ENCODE measurements around the gene GNAI3.

GNAI3 gene

DNA sequence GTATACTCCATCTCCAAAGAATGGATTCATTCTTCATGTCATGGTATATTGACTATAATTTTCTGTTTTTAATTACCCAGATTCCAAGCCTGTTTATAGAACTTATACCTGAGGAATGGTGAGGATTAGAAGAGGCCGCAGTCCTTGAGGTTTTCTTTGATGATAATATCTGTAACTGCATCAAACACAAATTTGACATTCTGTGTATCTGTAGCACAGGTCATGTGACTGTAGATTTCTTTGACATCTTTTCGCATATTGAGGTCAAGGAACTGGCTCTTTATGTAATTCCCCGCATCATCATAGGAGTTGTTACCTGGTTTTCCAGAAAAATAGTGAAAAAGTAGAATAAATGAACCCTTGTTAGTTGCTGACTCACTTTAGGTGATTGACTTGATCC is 54.8 kb downstream of the GNAI3 start:
- peak; percentile 31 for DNase-seq

DNA sequence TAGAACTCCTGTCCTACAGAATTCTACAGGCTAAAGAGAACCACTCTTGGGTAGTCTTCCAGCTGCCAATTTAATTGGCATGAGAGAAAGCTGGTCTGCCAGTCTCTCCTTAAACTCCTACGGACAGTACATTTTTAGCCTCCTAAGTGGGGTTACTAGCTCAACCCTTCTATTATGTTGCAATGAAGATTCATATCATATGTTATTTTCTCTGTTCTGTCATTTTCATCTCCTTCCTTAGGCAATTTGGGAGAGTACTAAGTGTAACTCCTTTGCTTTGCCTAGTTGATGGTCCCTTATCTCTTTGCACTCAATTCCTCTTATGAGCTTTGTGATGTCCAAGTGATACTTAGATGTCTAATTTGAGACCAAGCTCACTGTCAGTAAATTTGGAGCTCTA is 57.0 kb downstream of the GNAI3 start:
- DNase-seq = no peak

DNA sequence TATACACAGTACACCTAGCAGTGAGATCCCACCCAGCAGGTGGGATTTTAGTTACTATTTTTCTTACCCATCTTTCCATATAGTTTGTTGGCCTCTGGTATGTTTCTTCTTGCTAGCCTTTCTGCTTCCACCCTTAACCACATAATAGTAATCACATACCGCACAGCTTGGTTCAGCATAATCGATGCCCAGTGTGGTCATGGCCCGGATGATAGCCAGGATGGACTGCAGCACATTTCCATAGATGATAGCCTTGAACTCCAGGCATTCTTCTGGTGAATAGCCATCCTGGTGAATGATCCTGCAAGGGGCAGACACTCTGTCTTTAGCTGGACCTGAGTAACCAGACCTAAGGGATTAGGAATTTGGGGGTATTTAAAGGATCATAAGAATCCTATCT is 61.5 kb downstream of the GNAI3 start:
- DNase-seq = no peak

DNA sequence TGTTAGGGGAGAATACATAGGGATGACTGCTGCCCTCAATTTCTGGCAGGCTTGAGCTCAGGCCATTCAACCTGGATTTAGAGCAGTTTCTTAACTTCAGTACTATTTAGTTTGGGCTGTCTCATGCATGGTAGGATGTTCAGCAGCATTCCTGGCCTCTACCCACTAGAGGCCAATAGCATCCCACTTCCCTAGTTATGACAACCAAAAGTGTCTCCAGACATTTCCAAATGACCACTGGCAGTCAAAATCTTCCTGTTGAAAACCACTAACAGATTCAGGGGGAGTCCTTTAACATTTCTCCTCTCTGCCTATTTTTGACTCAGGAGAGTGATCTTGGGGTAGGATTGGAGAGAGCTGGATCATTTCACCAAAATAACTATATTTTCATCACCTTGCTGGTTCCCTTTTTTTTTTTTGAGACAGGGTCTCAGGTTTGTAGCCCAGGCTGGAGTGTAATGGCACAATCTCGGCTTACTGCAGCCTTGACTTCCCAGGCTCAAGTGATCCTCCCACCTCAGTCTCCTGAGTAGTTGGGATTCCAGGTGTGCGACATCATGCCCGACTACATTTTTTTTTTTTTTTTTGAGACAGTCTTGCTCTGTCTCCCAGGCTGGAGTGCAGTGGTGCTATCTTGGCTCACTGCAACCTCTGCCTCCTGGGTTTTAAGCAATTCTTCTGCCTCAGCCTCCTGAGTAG is 62.3 kb downstream of the GNAI3 start:
- DNase-seq = no peak

DNA sequence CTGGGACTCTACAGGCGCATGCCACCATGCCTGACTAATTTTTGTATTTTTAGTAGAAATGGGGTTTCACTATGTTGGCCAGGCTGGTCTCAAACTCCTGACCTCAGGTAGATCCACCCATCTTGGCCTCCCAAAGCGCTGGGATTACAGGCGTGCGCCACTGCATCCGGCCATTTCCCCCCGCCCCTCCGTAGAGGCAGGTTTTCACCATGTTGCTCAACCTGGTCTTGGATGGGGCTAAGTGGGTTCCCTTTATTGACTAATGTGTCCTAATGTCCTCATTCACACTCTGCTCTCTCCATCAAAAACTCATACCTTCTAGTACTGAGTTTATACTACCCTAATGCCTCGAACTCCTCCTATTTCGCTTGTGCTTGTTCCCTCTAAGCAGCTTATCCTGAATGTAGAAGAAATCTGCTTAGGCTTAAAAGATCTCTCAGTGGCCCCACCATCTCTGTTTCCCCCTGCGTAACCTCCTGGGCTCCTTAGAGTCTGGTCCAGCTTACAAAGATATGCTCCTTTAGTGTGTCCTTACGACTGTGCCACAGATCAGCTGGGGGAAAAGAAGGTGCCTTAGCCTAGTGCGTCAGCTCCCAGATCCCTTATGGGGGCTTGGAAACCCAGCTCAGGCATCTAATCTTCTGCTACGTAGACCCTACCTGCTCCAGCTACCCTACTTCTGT is 63.0 kb downstream of the GNAI3 start:
- no peak for DNase-seq

DNA sequence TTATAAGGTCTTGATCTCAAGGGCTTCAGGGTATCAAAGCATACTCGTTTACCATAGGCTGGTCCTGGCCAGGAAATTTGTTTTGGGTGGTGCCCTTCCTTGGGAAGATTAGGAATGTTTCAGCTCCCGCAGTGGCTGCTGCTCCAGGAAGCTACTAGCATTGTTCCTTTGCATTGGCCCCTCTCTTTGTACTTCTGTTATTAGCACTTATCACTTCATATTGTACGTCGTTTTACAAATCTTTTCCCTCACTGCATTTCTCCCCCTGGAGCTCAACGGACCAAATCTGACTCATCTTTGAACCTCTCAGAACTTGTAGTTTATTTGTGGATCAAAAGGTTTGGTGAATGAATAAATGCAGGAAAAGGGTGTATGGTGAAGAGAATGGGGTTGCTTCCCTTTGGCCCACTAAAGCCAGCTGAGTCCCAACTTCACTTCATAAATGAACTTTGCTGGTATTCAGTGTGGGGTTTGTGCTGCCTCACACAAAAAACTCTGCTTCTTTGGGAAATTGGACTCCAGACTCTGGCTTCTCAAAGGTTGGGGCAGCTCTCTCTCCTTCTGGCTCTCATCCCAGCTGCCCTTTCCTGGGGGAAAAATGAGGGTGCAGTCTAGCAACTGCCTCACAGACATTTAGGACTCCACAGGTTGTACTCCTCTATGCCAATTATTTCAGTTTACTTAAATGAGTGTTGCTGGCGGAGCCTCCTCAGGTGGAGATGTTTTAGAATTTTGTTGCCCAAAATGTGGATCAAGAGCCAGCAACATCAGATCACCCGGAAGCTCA is 65.1 kb downstream of the GNAI3 start:
- no peak for DNase-seq

DNA sequence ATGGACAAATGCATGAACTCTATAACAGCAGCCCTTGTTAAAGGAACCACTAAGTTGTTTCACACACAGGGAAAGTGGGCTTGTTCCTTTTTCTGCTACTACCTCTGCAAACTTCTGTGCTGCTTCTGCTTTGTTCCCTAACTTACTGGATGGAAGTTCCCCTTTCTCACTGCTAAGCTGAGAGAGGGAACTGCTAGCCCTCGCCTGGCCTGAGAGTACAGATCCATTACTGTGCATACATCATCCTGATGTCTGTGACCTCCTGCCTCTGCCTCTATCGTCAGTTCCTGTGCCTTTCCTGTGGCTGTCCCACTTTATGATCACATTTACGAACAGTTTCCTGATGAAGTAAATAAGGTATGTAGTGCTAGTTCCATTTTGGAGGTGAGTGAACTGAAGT is 67.5 kb downstream of the GNAI3 start:
- peak; percentile 66 for DNase-seq

DNA sequence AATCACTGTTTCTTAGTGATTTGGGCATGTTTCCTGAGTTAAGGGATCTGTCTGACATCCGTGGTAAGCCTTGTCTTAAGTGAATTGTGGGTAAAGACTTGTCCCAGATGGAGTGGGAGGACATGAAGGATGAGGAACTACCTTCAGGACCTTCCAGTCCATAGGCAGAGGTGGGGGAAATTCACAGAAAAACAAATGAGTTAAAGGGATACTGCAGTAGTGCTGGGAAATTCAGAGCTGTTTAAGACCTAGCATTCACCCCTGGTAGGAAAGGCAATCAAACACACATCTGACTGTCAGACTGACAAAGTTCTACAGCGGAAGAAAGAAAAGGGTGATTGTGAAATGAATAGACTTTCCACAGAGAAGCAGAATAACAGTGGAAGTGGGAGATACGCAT is 68.0 kb downstream of the GNAI3 start:
- no peak for DNase-seq

DNA sequence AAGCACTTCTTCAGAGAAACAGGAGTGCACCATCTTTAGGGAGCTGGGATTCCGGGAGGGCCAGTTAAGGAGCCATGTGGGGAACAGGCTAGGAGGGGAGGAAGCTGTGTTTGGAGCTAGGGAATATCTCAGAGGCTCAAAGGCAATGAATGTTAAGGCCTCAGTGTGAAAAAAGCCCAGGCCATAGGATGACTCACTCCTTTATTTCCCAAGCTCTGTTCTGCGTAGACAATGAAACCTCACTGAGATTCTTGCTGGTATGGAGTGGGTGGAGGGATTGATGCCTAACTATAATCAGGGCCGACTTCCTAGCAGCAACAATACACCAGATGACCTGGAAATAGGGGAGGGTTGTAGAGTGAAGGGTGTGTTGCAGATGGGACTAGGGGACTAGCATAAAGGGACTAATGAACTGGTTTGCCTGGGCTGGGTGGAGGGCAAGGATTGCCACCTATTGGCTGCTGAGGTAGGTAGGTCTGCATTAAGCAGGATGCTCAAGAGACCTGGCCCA is 68.9 kb downstream of the GNAI3 start:
- peak; percentile 44 for DNase-seq

DNA sequence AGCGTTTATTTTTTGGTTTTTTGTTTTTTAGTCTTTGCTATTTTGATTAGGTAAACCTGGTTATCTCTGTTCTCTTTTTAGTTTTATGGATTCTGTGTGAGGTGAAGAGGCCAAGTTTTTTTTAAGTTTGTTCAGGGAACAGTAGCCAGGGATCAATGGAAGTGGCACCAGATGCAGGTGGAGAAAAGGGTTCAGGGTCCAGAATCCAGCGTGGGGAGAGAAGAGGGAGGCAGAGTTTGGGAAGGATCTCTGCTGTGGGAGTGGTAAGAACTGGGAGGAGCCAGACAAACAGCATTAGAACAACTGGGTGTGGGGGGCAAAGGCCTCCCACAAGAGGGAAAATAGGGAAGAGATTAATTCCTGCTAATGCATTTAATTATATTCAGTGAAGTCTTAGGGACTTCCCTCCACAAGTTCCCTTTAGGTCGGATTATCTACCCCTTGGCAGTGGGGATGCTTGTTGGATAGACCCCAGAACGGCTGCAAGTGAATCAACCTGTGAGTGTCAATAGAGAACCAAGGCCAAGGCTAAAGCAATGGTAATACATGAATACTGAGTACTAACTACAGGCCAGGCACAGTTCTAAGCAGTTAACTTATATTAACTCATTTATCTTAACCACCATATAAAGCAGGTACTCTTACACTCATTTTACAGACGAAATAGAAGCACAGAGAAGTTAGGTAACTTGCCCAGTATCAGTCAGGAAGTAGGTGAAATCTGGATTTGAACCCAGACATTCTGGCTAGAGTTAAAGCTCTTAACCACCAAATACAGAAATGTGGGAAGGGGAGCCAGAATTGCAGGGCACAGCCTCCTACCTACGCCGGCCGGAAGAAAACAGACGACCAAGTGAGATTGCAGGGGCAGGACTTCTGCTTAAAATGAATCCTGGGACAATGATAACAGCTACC is 70.5 kb downstream of the GNAI3 start:
- DNase-seq = no peak

DNA sequence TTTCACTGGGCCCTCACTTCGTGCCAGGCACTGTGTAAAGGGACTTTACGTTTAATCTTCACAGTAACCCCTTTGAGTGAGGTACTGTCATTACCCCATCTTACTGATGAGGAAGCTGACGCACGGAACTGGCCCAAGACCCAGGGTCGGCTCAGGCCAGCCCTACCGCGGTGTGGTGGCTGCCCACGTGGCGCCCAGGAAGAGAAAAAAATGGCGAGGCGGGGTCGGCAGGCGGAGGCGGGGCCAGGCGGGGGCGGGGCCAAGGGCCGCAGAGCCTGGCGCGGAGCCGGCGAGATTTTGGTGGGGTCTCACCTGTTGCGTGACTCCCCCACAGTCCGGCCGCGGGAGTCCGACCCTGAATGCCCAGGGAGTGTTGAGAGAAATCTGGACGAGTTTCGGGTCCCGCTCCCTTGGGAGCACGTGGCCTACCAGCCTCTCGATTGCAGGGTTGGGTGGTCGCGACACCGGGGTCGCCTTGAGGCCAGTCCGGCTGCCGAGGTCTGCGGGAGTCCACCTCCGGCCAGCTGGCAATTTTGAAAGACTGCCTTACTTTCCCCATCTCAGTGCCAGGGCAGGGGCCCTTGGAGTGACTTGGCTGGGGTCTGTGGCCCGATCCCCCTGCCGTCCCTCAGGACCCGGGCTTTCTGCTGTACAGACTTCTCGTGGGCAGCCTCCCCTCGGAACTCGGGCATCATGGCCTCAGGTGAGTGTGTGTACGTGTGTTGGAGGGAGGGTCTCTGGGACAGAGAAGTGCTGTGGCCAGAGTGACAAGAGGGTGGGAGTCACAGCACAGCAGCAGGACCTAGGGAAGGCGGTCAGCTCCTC is 71.4 kb downstream of the GNAI3 start, which contains the start of the genes AMPD2 and GNAT2:
Gene AMPD2 (plus strand): TSS at position 262 of the 825 bp plus-strand sequence. CDS start 1,339 bp downstream, outside the sequence.
Gene GNAT2 (minus strand): TSS at position 41 of the 825 bp plus-strand sequence. CDS start 6,746 bp downstream, outside the sequence.
- peak; percentile 89 for DNase-seq

DNA sequence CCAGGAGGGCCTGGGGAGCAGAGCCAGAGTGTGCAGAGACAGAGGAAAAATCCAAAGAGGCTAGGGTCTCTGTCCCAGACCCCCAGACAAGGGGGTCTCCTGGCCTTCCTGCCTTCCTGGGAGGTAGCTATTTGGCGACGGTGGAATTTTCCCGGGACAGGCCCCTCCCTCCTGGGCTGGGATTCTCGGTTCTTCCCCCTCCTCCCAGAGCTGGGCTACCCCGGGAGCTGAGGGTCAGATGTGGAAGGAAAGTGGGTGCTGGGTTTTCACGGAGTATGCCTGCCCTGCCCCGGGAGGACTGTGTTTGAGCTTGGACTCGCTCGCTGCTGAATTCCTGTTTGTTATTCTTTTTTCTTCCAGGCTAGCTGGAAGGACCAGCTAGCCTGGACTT is 72.0 kb downstream of the GNAI3 start:
- DNase-seq = no peak

DNA sequence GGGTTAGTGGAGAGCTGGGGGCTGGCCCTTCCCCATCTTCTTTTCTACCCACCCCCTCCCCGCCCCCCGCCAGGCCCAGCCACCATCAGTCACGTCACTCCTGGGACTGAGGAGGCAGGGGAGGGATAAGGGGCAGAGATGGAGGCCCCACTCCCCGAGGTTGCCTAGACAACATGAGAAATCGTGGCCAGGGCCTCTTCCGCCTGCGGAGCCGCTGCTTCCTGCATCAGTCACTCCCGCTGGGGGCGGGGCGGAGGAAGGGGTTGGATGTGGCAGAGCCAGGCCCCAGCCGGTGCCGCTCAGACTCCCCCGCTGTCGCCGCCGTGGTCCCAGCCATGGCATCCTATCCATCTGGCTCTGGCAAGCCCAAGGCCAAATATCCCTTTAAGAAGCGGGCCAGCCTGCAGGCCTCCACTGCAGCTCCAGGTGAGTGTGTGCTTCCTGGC is 72.4 kb downstream of the GNAI3 start:
- DNase-seq = peak; percentile 97

DNA sequence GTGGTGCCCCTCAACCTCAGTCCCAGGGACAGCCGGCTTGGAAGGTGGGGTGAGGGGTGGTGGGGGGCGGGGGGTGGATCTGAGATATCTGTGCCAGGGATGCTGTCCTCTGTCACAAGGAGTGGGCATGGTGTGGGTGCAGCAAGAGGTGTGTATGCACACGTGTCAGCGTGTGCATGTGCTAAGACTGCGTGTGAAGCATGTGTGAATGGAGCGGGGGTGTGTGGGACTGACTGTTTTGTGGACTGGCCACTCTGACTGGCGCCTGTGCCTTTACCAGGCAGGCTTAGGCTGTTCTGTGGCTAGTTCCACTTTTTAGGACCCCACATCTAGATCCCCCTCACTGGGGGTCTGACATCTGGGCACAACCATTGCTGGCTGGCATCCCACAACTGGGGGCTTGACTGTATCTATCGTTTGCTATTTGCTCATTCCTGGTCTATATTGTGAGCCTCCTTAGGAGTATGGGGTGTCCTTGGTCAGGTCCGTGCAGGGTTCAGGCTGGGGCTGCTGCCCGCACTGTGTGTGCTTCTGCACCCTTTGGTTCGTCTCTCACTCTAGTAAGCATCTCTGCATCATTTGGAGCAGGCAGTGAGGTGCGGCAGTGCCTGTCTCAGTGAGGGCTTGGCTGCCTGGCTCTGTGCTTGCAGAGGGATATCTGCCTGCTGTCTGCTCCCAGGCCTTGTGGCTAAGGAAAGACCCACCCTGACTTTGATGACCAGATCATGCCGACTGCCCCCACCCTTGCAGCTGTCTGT is 73.1 kb downstream of the GNAI3 start:
- no peak for DNase-seq

DNA sequence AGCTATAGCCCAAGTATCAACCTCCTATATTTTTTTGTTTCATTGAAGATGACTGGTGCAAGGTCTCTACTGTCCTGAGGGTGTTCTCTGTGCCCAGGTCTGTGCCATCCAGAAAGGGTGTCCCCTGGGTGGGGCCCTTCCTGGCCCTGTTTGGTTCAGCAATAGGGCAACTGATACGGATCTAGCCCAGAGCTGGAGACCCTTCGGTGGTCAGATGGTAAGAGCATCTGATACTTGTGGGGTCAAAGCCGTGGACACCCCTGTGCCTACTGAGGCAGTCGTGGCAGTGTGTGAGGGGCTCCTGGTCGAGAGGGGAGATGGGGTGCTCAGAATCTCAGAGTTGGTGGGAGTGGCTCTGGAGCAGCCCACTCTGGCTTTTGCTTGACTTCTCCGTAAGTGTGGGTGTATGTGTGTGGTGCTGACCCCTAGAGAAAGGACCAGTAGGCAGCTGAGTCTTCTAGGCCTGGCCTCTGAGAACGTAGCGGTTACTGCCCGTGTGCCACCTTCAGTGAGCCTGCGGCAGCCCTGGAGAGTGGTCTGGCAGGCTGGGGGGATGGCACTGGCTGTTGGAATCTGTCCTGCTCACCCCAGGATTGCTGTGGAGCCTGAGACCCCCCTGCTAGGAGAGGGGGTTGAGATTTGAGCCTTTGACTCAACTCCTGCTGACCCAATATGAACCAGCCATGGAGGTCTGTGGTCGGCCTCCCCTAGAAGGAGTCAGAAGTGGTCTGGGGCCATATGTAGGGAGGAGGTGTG is 73.9 kb downstream of the GNAI3 start:
- DNase-seq = no peak

DNA sequence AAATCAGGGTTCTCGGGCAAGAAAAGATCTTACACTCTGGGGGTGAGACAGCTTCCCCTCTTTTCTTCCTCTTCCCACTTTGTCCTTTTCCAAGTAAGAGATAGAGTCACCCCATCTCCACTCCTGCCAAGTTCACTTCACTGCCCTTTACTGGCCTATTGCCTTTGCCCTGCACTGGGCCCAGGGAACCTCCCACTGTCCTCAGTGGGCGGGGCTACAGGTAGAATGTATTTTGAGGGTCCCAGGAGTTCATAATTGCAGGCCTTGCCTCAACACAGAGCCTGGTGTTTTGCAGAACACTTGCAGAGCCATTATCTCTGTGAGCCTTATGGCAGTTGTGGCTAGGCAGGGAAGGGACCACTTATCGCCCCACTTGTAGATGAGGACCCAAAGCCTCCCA is 74.5 kb downstream of the GNAI3 start:
- no peak for DNase-seq

DNA sequence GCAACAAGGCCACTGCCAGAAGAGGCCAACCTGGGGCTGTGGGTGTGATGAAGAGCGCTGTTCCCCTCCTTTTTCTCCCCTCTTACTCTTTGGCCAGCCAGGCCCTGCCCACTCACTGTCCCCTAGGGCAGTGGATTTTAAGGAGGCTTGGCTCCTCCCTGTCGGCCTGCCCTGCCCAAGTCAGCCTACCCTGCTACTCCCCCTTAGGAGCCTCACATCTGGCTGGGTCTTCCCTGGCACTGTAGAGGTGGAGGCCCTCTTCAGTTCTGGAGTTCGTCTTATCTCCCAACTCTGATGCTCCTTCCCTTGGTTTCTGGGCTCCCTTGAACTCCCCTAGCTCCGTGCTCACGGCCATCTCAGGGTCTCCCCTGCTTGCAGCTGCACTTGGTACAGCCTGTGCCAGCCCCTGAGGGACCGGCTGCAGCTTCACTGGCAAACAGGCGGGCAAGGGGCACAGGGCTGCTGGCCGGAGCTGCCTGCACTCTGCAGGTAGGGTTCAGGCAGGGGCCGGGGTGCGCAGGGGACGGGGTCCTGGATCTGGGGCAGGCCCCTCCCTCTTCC is 75.3 kb downstream of the GNAI3 start:
- no peak for DNase-seq

DNA sequence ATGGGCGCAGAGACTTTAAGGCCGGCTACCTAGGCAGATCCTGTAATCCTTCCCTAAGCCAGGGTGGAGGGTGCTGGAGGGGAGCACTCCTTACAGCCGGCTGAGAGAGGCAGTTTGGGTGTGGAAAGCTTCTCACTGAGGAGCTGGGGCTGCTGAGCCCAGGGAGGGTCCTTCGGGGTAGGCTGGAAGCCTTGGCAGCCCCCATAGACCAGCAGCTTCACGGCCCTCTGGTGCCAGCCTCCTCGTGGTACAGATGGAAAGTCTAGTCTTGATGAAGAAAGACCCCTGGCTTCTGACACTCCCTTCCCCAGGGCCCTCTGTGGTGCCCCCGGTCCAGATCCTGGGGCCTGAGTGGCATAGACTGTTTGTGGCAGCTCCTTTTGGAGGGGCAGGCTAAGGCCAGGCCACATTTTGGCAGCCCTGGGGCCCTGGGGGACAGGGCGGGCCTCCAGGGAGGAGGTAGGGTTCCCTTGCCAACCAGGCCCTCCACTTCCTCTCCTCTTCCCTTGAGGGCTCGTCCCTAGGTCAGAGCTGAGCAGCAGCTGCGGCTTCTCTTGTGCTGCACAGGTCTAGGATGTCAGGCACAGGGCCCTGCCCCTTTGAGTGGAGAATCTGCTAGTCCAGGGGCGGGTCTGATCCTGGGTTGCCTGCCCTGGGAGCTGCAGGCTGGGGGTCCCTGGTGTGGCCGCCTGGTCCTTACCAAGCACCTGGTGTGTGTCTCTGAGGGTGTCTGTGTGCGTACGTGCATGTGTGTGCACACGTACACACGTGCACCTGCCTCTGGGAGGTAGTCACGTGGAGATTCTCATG is 76.0 kb downstream of the GNAI3 start:
- peak; percentile 26 for DNase-seq

DNA sequence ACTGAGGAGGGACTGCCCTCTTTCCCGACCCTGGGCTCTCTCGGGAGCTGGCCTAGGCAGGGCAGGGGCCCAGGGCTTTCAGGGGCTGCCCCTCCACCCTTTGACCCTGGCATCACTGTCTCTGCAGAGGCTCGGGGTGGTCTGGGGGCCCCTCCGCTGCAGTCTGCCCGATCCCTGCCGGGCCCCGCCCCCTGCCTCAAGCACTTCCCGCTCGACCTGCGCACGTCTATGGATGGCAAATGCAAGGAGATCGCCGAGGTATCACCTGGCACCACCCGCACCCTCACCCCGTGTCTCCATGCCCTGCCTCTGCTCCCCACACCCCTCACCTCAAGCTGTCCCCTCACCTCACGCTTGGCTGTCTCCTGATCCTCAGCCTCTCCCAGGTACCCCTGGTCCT is 76.8 kb downstream of the GNAI3 start:
- no peak for DNase-seq

All from CD4-positive, alpha-beta T cell treated with Interleukin-17A for 1 hour (primary cell).